GM18861 (cell line): ENCODE results near the gene LRRK1.
A peak's percentile ranks its signal among the peaks of the same experiment; 100 is the strongest.

ENCODE experiments used
- ATAC-seq: cut with Tn5 transposase; IDR thresholded peaks from one replicate; pipeline ENCODE4 v1.9.1; 2021; ENCODE audit not compliant: unreplicated experiment

The LRRK1 gene

GRCh38 chr15:101020451-101020850 lies 101.3 kb downstream of the LRRK1 start:
- no peak for ATAC-seq

DNA sequence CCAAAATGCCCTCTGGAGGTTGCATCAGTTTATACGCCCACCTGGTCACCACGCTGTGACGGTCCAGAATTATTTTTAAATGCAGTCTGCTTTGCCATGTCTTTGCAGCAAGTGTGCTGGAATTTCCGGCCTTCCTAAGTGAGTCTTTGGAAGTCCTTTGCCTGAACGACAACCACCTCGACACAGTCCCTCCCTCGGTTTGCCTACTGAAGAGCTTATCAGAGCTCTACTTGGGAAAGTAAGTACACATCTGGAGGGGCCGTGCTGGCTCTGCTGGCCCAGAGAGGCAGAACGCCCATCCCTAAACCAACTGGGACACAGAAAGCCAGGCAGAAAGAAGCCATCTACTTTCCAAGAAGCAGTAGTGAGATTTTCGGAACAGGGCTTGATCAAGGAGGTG lies 101.8 kb downstream of the LRRK1 start:
- ATAC-seq, result no peak

- ATAC-seq, result no peak
These were observed 103.1 kb downstream of the LRRK1 start for GRCh38 chr15:101022306-101022705.

DNA sequence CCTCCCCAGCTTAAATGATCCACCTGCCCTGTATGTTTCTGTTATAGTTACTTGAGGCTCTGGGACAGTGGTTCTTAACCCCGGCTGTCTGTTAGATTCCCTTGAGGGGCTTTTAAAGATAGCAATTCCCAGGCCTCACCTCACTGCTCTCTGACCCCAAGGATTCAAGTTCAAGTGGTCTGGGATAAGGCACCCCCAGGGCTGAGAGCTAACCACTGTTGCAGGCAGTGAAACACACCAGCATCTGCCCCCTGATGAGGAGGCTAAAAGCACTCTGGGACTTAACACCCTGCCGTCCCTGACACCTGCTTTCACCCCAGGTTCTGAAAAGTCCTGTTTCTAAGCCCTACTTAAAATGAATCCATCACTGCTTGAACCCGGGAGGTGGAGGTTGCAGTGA lies 103.7 kb downstream of the LRRK1 start:
- ATAC-seq, result no peak

DNA sequence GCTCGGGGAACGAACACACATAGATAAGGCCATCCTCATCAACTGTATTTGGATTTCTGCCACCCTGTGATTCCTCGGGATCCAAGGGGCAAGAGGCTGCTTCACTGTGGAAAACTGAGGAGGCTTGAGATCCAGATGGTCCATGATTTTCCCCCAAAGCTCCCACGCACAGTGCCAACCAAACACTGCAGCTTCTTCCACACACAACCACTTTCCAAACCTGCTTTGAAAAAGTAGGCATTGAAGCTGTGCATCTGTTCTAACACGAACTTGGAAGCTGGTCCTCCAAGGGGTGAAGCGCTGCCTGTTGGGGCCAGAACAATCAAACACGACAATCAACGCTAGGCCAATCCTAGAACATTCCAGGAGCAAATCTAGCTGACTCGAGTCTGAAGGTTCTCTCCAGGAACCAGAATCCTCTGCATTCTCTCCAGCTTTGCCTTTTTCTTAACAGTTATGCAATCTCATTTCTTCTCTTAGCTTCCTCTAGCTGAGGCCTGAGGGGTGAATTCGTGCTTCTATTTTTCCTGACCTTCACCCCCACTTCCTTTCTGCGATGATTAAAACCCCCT lies 104.4 kb downstream of the LRRK1 start:
- ATAC-seq, result no peak

- ATAC-seq, result no peak
These were observed 105.0 kb downstream of the LRRK1 start for GRCh38 chr15:101024073-101024695.

- ATAC-seq, result no peak
These were observed 105.7 kb downstream of the LRRK1 start for GRCh38 chr15:101024706-101025500.

- ATAC-seq, result no peak
These were observed 106.3 kb downstream of the LRRK1 start for GRCh38 chr15:101025501-101025885.

- no peak for ATAC-seq
These were observed 106.9 kb downstream of the LRRK1 start for GRCh38 chr15:101025896-101026631.

DNA sequence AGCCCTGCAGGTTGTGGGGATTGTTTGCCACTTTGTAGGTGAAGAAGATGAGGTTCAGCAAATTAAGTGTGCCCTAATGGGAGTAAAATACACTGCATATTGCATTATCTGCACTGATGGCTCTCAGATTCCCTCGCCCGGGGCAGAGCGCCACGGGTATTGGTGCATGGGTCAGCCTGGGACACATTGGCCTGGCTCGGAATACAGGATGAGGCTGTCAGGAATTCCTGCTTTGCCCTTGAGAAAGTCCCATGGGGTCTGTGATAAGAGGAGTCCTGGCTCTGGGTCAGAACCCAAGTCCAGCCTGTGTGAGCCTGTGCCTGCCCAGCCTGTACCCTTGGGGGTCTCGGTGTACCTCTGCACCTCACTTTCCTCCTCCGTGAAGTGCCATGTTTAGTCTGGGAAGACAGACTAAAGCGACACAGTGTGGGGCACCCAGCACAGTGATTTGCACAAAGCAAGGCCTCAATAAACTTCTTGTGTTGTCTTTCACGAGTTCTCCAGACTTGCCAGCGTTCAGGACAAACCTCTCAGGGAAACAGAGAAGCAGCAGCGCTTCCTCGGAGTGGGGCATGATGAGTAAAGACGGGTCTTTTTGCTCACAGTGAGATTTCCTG lies 107.6 kb downstream of the LRRK1 start:
- ATAC-seq, result no peak

GRCh38 chr15:101027273-101027901 lies 108.2 kb downstream of the LRRK1 start:
- no peak for ATAC-seq

DNA sequence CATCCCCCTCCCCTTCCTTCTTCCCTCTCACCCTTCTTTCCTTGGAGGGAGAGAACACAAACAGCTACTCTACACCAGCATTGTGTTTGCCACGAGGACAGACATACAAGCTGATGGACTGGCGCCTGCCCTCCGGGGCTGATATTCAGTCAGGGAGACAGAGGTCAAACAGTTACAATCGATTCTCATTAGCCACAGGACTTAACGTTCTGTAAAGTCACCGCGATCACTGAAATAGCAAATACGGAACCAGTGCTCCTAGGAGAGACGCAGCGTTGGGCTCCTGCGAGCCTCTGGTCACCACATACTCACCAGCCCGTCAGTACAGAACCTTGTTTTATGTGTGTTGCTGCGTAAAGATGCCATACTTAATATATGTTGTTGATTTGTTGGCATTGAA lies 108.8 kb downstream of the LRRK1 start:
- no peak for ATAC-seq

DNA sequence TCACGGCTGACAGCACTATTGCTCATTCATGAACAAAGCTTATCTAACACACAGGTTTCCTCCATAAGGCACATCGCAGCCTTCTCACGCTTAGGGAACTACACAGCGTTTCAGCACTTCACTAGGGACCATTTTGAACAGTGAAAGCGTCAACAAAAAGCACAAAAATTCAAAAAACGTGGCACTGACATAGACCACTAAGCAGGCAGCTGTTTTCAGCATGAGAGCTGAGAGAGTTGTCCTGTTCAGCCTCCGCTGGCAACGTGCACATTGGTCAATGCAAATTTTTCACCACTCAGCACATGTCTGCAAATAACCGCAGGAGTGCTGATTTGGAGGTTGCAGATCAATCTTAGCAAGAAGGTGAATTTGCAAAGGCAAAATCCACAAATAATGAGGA lies 109.2 kb downstream of the LRRK1 start:
- no peak for ATAC-seq

DNA sequence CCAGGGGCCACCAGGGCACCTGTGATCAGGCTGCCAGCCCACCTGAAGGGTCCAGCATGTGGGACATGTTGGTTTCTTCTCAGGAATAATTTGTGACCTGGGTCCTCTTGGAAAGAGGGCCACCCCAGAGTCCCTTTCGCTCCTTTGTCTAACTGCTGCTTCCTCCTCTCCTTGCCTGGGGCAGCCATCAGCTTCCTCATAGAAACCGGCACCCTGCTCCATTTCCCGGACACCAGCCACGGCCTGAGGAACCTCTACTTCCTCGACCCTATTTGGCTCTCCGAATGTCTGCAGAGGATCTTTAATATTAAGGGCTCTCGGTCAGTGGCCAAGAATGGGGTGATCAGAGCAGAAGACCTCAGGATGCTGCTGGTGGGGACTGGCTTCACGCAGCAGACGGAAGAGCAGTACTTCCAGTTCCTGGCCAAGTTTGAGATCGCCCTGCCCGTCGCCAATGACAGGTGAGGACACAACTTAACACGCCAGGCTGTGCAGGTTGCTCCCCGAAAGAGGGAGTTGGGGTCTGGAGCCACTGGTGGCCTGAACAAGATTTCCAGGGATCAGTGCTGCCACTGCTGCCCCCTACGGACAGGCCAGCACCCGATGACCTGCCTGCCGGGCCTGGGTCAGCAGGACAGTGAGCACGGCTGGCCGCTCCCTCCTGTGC lies 109.7 kb downstream of the LRRK1 start:
- no peak for ATAC-seq

- ATAC-seq, result no peak
These were observed 111.0 kb downstream of the LRRK1 start for GRCh38 chr15:101029971-101030661.

DNA sequence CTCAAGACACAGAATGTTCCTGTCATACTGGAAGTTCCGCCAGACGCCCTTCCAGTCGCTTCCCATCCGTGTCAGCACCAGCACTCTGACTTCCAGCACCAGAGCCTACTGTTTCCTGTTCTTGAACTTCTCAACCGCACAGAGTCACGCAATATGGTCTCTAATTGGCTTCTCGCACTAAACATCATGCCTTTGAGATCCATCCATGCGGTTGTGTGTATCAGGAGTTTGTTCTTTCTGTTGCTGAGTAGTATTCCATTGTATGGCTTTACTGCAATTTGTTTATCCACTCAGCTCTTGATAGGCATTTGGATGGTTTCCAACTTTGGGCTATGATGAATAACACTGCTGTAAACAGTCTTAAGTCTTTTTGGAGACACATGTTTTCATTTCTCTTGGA lies 112.1 kb downstream of the LRRK1 start:
- ATAC-seq, result no peak

DNA sequence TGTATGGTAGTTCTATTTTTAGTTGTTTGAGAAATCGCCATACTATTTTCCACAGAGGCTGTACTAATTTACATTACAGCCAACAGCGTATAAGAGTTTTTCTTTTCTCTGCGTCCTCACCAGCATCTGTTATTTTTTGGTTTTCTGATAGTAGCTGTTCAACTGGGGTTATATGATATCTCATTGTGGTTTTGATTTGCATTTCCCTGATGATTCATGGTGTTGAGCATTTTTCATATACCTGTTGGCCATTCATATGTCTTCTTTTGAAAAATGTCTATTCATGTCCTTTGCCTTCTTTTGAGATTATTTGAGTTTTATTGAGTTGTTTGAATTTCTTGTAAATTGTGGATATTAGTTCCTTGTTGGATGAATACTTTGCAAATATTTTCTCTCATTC lies 114.6 kb downstream of the LRRK1 start:
- ATAC-seq, result no peak

GRCh38 chr15:101035611-101036010 lies 116.5 kb downstream of the LRRK1 start:
- ATAC-seq, result peak; percentile 73

DNA sequence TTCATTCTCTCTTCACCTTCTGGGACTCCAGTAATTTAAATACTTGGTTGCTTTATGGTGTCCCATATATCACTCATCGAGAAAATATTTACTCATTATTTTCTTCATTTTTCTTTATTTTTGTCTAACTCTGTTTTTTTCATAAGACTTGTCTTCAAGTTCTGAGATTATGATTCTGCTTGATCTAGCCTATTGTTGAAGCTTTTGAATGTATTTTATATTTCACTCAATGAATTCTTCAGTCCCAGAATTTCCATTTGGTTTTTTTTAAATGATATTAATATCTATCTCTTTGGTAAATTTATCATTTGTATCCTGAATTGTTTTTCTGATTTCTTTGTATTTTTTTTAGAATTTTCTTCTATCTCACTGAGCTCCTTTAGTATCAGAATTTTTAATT lies 117.0 kb downstream of the LRRK1 start:
- no peak for ATAC-seq
